Astrocyte (in vitro differentiated cells and primary cell): ENCODE data around the gene DPPA5.

Experiments
- EZH2 ChIP-seq: IDR thresholded peaks from 2 replicates; pipeline ENCODE4 v1.6.1; 2012; ENCODE audit warnings: mild to moderate bottlenecking, low read length, inconsistent platforms; ENCODE audit not compliant: insufficient read depth
- TF ChIP-seq, protein P1 (sequence below): IDR thresholded peaks from 2 replicates; pipeline ENCODE4 v1.5.1; 2011; ENCODE audit warnings: low read depth, mild to moderate bottlenecking, inconsistent platforms, low read length, moderate library complexity; ENCODE audit not compliant: insufficient read depth

DNA sequence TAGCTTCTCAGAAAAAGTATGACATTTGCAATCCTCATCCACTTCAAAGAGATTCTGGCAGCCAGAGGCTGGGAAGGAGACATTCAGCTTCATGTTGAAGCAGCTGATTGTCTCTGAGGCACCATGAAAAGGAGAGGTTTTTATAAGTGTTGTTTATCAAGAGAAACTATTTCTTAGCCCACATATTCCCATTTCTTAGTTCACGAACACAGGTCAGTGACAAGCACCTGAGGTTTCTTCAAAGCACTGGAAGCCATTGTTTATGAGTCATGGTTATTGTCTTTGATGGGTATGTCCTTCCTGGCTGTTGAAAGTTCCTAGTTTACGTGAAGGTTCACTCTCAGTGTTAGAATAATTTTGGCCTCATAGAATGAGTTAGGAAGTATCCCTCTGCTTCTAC is 37.6 kb upstream of the DPPA5 start:
- TF ChIP-seq, protein P1, sequence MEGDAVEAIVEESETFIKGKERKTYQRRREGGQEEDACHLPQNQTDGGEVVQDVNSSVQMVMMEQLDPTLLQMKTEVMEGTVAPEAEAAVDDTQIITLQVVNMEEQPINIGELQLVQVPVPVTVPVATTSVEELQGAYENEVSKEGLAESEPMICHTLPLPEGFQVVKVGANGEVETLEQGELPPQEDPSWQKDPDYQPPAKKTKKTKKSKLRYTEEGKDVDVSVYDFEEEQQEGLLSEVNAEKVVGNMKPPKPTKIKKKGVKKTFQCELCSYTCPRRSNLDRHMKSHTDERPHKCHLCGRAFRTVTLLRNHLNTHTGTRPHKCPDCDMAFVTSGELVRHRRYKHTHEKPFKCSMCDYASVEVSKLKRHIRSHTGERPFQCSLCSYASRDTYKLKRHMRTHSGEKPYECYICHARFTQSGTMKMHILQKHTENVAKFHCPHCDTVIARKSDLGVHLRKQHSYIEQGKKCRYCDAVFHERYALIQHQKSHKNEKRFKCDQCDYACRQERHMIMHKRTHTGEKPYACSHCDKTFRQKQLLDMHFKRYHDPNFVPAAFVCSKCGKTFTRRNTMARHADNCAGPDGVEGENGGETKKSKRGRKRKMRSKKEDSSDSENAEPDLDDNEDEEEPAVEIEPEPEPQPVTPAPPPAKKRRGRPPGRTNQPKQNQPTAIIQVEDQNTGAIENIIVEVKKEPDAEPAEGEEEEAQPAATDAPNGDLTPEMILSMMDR, result no peak
- TF ChIP-seq EZH2, result no peak
